ENCODE measurements around the gene EDN1.

The EDN1 gene

DNA sequence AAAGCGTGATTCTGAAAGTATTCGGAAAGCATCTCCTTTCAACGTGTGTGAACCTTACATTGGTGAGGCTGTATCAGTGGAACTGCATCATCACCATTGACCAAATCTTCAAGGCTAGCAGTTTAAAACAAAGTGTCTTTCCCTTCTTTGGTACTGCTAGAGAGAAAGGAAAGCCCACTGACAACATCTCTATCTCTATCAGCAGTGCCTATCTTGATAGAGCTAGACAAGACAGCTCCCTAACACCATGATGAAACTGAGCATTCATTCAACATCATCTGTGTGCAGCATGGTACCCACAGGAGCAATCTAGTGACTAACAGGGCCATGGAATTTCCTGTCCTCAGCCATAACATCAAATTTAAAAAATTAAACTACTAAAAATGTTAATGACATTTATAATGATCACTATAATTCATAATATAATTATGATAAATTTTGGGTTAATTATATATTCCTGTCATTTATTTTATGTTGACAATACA is 31.5 kb upstream of the EDN1 start:
- H3K4me3 ChIP-seq (ENCODE audit: low read depth, low read length), result no peak overlapping the region
- no peaks in the 10 kb centered on the region for H3K4me1 ChIP-seq (ENCODE audit: control insufficient read depth, insufficient read depth, low read length)
- no peaks in the 10 kb centered on the region for H3K9me3 ChIP-seq (ENCODE audit: control insufficient read depth, insufficient read depth, low read length)
- H3K27ac ChIP-seq (ENCODE audit: low read depth, low read length), result no peak overlapping the region
- H3K9ac ChIP-seq (ENCODE audit: low read depth, low read length), result no peak overlapping the region
- H3K27me3 ChIP-seq (ENCODE audit: control insufficient read depth, insufficient read depth, low read length), result no peaks in the 10 kb centered on the region
- H3K36me3 ChIP-seq (ENCODE audit: control insufficient read depth, insufficient read depth, low read length), result no peaks in the 10 kb centered on the region

DNA sequence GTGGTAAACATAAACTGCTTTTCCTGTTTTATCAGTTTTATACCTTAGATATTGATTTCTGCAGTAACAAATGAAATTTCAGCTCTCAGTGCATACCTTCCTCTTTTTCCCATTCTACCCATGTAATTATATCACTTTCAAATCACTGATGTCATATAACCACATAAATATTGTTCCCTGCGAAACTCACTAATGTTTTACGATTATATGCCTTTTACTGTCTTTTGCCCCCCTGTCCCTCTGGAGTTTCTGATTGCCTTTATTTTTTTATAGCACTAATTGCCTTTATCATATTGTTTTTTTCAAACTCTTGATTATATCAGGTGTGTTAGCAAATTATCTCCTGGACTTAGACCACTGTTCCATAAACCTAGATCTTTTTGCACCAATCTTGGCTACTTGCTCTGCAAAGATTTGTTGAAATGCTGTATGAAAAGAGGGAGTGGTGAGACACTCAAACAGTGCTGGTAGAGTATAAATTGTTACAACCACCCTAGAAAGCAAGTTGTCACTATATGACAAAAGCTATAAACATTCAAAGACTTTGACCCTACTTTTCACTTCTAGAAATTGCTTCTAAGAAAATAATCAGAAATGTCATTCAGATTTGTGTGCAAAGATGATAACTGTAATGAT is 29.6 kb upstream of the EDN1 start:
- Histone ChIP-seq H3K9me3 (ENCODE audit: control insufficient read depth, insufficient read depth, low read length) (no peaks in the 10 kb centered on the region), H3K36me3 (ENCODE audit: control insufficient read depth, insufficient read depth, low read length) (no peaks in the 10 kb centered on the region), H3K27me3 (ENCODE audit: control insufficient read depth, insufficient read depth, low read length) (no peaks in the 10 kb centered on the region), H3K4me3 (ENCODE audit: low read depth, low read length) (no peak overlapping the region), H3K4me1 (ENCODE audit: control insufficient read depth, insufficient read depth, low read length) (no peaks in the 10 kb centered on the region), H3K9ac (ENCODE audit: low read depth, low read length) (no peak overlapping the region), H3K27ac (ENCODE audit: low read depth, low read length) (no peak overlapping the region)

DNA sequence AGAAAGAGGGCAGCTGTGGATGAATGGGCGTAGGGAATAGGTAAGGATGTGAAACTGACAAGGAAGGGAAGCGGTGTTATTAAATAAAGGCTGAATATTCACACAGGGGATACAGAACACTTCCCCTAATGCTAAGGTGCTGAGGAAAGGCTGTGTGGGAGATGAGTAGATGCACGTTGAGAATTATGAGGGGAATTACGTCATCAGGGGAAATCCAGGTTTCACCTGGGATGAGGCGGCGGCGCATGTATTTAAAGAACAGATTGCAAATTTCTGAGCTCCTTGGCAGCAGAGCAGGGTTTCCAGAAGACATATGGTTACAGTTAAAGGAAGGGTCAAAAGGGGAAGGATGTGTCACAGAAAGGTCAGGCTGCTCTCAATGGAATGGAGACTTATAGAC is 28.7 kb upstream of the EDN1 start:
- Histone ChIP-seq H3K9ac (ENCODE audit: low read depth, low read length) (no peak overlapping the region), H3K27ac (ENCODE audit: low read depth, low read length) (no peak overlapping the region), H3K27me3 (ENCODE audit: control insufficient read depth, insufficient read depth, low read length) (no peaks in the 10 kb centered on the region), H3K4me1 (ENCODE audit: control insufficient read depth, insufficient read depth, low read length) (no peaks in the 10 kb centered on the region), H3K36me3 (ENCODE audit: control insufficient read depth, insufficient read depth, low read length) (no peaks in the 10 kb centered on the region), H3K9me3 (ENCODE audit: control insufficient read depth, insufficient read depth, low read length) (no peaks in the 10 kb centered on the region), H3K4me3 (ENCODE audit: low read depth, low read length) (no peak overlapping the region)

DNA sequence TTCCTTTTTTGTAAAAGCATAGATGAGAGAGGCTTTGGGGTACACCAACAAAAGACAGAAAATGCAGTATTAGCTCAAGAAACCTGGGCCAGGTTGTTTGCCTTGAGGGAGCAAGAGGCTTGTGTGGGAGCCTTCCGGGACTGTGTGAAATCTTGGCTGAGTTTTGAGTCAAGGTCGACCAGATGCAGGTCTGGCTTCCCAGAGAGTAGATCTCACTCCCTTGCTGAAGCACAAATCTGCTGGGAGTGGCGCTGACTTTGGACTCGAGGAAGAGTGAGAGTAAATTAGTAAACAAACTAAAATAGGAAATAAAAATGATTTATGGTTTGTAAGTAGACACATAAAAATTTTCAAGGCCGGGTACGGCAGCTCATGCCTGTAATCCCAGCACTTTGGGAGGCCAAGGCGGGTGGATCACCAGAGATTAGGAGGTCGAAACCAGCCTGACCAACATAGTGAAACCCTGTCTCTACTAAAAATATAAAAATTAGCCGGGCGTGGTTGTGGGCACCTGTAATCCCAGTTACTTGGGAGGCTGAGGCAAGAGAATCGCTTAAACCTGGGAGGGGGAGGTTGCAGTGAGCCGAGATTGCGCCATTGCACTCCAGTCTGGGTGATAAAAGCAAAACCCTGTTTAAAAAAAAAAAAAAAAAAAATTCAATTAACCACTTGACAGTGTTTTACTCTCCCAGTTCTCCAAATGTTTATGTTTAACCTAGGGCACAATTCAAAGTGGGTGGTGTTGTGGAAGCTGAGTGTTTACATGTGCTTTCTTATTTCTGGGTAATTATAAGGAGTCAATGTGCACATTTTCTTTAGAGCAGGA is 27.7 kb upstream of the EDN1 start:
- Histone ChIP-seq H3K27ac (ENCODE audit: low read depth, low read length) (no peak overlapping the region), H3K4me1 (ENCODE audit: control insufficient read depth, insufficient read depth, low read length) (no peaks in the 10 kb centered on the region), H3K4me3 (ENCODE audit: low read depth, low read length) (no peak overlapping the region), H3K36me3 (ENCODE audit: control insufficient read depth, insufficient read depth, low read length) (no peaks in the 10 kb centered on the region), H3K9me3 (ENCODE audit: control insufficient read depth, insufficient read depth, low read length) (no peaks in the 10 kb centered on the region), H3K27me3 (ENCODE audit: control insufficient read depth, insufficient read depth, low read length) (no peaks in the 10 kb centered on the region), H3K9ac (ENCODE audit: low read depth, low read length) (no peak overlapping the region)

DNA sequence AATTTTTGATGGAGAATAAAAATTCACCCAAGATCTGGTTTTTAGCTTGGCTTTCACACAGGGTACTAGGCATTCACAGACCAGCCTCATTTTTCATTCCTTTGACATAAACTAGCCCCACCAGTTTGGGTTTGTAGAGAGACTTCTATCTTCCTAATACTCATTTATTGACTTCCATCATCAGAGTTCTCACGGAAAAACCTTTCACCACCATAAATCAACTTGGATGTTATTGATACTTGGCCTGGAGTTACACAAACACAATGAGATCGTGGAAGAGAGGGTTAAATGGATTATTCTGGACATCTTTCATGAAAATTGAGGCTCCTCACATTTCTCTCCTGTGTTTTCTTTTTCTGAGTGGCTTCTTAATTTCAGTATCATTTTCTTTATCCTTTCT is 26.8 kb upstream of the EDN1 start:
- Histone ChIP-seq H3K4me3 (ENCODE audit: low read depth, low read length) (no peak overlapping the region), H3K36me3 (ENCODE audit: control insufficient read depth, insufficient read depth, low read length) (no peaks in the 10 kb centered on the region), H3K27me3 (ENCODE audit: control insufficient read depth, insufficient read depth, low read length) (no peaks in the 10 kb centered on the region), H3K9ac (ENCODE audit: low read depth, low read length) (no peak overlapping the region), H3K9me3 (ENCODE audit: control insufficient read depth, insufficient read depth, low read length) (no peaks in the 10 kb centered on the region), H3K27ac (ENCODE audit: low read depth, low read length) (no peak overlapping the region), H3K4me1 (ENCODE audit: control insufficient read depth, insufficient read depth, low read length) (no peaks in the 10 kb centered on the region)

DNA sequence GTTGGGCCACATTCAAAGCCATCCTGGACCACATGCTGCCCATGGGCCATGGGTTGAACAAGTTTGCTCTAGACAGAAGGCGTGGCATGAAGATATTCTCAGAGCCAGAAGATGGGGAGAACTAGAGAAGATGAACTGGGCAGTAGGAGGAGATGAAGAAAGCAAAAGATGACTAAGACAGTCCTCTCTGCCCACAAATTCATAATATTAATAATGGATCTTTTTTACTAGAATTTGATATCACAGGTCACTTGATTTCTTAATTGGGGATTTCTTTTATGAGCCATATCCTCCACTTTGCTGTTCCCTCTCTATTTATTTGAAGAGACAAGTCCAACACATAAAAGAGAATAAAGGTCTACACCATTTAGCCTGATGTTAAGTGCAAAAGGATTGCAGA is 25.5 kb upstream of the EDN1 start:
- no peak overlapping the region for H3K4me3 ChIP-seq (ENCODE audit: low read depth, low read length)
- no peak overlapping the region for H3K27ac ChIP-seq (ENCODE audit: low read depth, low read length)
- H3K9me3 ChIP-seq (ENCODE audit: control insufficient read depth, insufficient read depth, low read length), result no peaks in the 10 kb centered on the region
- no peaks in the 10 kb centered on the region for H3K4me1 ChIP-seq (ENCODE audit: control insufficient read depth, insufficient read depth, low read length)
- H3K9ac ChIP-seq (ENCODE audit: low read depth, low read length), result no peak overlapping the region
- H3K36me3 ChIP-seq (ENCODE audit: control insufficient read depth, insufficient read depth, low read length), result no peaks in the 10 kb centered on the region
- H3K27me3 ChIP-seq (ENCODE audit: control insufficient read depth, insufficient read depth, low read length), result no peaks in the 10 kb centered on the region

DNA sequence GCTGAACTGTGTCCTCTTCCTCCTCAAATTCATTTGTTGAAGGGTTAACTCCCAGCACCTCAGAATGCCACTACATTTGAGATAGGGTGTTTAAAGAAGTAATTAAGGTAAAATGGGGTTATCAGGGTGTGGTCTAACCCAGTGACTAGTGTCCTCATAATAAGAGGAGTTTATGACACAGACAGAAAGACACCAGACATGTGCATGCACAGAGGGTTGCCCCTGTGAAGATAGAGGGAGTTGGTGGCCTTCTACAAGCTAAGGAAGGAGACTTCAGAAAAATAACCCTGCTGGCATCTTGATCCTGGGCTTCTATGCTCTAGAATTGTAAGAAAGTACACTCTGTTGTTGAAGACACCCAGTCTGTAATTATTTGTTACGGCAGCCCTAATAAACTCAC is 24.9 kb upstream of the EDN1 start:
- no peak overlapping the region for H3K9ac ChIP-seq (ENCODE audit: low read depth, low read length)
- H3K27me3 ChIP-seq (ENCODE audit: control insufficient read depth, insufficient read depth, low read length), result no peaks in the 10 kb centered on the region
- no peak overlapping the region for H3K27ac ChIP-seq (ENCODE audit: low read depth, low read length)
- H3K4me3 ChIP-seq (ENCODE audit: low read depth, low read length), result no peak overlapping the region
- no peaks in the 10 kb centered on the region for H3K4me1 ChIP-seq (ENCODE audit: control insufficient read depth, insufficient read depth, low read length)
- no peaks in the 10 kb centered on the region for H3K9me3 ChIP-seq (ENCODE audit: control insufficient read depth, insufficient read depth, low read length)
- no peaks in the 10 kb centered on the region for H3K36me3 ChIP-seq (ENCODE audit: control insufficient read depth, insufficient read depth, low read length)

DNA sequence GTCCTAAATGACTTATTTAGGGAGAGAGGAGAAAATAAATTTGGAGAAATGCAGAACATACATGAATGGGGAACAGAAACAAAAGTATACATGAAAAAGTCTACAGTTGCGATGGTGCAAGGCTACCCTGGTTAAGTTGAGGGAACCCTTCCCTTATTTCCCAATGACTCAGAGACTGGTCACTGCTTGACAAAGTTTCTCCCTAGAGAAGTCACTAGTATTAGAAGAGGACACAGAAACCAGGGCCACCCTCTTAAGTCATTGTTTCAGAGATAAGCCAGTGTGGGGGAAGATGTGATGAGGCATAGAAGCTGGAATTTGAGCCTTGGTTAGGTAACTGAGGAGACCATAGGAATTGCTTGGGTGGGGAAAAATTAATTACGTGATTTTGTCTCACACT is 24.4 kb upstream of the EDN1 start:
- Histone ChIP-seq H3K9me3 (ENCODE audit: control insufficient read depth, insufficient read depth, low read length) (no peaks in the 10 kb centered on the region), H3K4me3 (ENCODE audit: low read depth, low read length) (no peak overlapping the region), H3K27me3 (ENCODE audit: control insufficient read depth, insufficient read depth, low read length) (no peaks in the 10 kb centered on the region), H3K4me1 (ENCODE audit: control insufficient read depth, insufficient read depth, low read length) (no peaks in the 10 kb centered on the region), H3K27ac (ENCODE audit: low read depth, low read length) (no peak overlapping the region), H3K36me3 (ENCODE audit: control insufficient read depth, insufficient read depth, low read length) (no peaks in the 10 kb centered on the region), H3K9ac (ENCODE audit: low read depth, low read length) (no peak overlapping the region)

DNA sequence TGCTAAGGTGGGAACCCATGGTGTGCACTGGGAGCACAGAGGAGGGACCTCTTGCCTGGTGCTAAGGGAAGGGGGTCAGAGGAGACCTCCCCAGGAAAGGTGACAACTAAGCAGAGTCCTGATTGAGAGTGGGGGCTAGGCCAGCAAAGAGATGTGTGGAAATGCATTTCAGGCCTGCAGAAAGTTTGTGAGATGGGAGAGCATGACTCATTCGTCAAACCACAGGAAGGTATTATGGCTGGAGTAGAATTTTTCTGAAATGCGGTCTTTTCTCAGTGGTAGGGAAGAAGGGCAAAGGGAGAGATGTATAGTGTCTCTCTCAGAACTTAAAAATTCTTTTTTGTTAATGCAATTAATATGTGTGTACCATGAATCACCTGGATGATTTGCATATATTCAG is 23.6 kb upstream of the EDN1 start:
- Histone ChIP-seq H3K4me3 (ENCODE audit: low read depth, low read length) (no peak overlapping the region), H3K36me3 (ENCODE audit: control insufficient read depth, insufficient read depth, low read length) (no peaks in the 10 kb centered on the region)

DNA sequence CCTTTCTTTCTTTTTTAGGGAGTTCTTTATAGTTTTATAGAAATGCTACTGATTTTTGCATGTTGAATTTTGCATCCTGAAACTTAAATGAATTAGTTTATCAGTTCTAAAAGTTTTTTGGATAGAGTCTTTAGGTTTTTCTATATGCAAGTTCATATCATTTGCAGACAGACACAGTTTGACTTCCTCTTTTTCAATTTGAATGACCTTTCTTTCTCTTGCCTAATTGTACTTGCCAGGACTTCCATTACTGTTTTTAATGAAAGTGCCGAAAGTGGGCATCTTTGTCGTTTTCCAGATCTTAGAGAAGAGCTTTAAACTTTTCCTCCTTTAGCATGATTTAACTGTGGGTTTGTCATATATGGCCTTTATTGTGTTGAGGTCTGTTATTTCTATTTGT is 21.1 kb upstream of the EDN1 start:
- no peaks in the 10 kb centered on the region for H3K4me1 ChIP-seq (ENCODE audit: control insufficient read depth, insufficient read depth, low read length)
- no peak overlapping the region for H3K4me3 ChIP-seq (ENCODE audit: low read depth, low read length)
- no peak overlapping the region for H3K9ac ChIP-seq (ENCODE audit: low read depth, low read length)
- no peaks in the 10 kb centered on the region for H3K27me3 ChIP-seq (ENCODE audit: control insufficient read depth, insufficient read depth, low read length)
- H3K9me3 ChIP-seq (ENCODE audit: control insufficient read depth, insufficient read depth, low read length), result 0 out of 2 replicates have a peak, but pooled peaks cover 5% of the 10 kb centered on the region
- H3K27ac ChIP-seq (ENCODE audit: low read depth, low read length), result no peak overlapping the region
- H3K36me3 ChIP-seq (ENCODE audit: control insufficient read depth, insufficient read depth, low read length), result no peaks in the 10 kb centered on the region

More for the DNA sequence above, 23.6 kb upstream of the EDN1 start:
- H3K4me1 ChIP-seq (ENCODE audit: control insufficient read depth, insufficient read depth, low read length), result no peaks in the 10 kb centered on the region
- no peak overlapping the region for H3K9ac ChIP-seq (ENCODE audit: low read depth, low read length)
- H3K27me3 ChIP-seq (ENCODE audit: control insufficient read depth, insufficient read depth, low read length), result no peaks in the 10 kb centered on the region
- H3K27ac ChIP-seq (ENCODE audit: low read depth, low read length), result no peak overlapping the region
- 0 out of 2 replicates have a peak, but pooled peaks cover 1% of the 10 kb centered on the region for H3K9me3 ChIP-seq (ENCODE audit: control insufficient read depth, insufficient read depth, low read length)

DNA sequence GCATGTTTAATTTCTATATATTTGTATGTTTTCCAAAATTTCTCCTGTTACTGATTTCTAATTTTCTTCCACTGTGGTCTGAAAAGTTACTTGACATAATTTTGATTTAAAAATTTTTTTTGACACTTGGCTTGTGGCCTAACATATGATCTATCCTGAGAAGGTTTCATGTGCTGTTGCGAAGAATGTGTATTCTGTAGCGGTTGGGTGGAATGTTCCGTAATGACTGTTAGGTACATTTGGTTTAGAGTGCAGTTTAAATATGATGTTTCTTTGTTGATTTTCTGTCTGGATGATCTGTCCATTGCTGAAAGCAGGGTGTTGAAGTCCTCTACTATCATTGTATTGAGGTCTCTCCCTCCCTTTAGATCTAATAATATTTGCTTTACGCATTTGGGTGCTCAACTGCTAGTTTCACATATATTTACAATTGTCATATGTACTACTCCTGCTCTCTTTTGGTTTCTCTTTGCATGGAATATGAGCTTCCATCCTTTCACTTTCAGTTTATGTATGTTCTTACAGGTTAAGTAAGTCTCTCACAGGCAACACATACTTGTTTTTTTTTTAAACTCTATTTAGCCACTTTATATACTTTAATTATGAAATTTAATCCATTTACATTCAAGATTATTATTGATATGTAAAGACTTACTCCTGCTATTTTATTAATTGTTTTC is 19.5 kb upstream of the EDN1 start:
- no peaks in the 10 kb centered on the region for H3K36me3 ChIP-seq (ENCODE audit: control insufficient read depth, insufficient read depth, low read length)
- H3K9ac ChIP-seq (ENCODE audit: low read depth, low read length), result no peak overlapping the region
- H3K27ac ChIP-seq (ENCODE audit: low read depth, low read length), result no peak overlapping the region

More for the DNA sequence above, 19.5 kb upstream of the EDN1 start:
- H3K4me3 ChIP-seq (ENCODE audit: low read depth, low read length), result no peak overlapping the region
- no peaks in the 10 kb centered on the region for H3K27me3 ChIP-seq (ENCODE audit: control insufficient read depth, insufficient read depth, low read length)
- 0 out of 2 replicates have a peak, but pooled peaks cover 5% of the 10 kb centered on the region for H3K9me3 ChIP-seq (ENCODE audit: control insufficient read depth, insufficient read depth, low read length)
- H3K4me1 ChIP-seq (ENCODE audit: control insufficient read depth, insufficient read depth, low read length), result no peaks in the 10 kb centered on the region

Data from HUES48 (cell line).